GM21381 (cell line): ENCODE data around the gene BMP7.
"Not testable (repeated sequence)": the region's sequence is repeated elsewhere in the genome, so short reads cannot be mapped to it uniquely, and the experiment has no call there.

Source experiments
- ATAC-seq: cut with Tn5 transposase; IDR thresholded peaks from one replicate; pipeline ENCODE4 v1.9.1; 2021; ENCODE audit warnings: mild to moderate bottlenecking, moderate library complexity; ENCODE audit not compliant: unreplicated experiment

Gene BMP7

DNA sequence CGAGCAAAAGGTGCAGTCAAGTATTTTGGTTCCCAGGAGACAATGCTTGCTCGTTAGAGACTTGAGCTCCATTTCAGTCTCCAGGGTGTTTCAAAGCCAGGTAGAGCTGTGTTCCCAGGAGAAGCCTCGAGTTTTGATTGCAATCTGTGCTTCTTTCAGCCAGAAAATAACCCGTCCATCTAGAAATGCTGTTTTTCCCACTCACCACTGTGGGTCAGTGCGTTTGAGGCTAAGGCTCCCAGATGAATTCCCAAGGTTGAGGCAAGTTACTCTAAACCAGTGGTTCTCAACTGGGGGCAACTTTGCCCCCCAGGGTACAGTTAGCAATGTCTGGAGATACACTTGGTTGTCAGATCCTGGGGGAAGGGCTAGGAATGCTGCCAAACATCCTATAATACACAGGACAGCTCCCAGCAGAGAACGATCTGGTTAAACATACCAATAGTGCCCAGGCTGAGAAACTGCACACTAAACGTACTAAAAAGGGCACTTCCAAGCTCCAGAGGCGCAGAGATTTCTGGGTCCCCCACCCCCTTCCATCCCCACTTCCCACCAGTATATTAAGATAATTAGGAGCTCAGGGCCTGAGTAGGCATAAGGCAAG is 13.8 kb downstream of the BMP7 start:
- ATAC-seq = no peak

GRCh38 chr20:57251949-57252348 is 14.5 kb downstream of the BMP7 start:
- no peak for ATAC-seq

- no peak for ATAC-seq
Measured at GRCh38 chr20:57251344-57251743, 15.1 kb downstream of the BMP7 start.

DNA sequence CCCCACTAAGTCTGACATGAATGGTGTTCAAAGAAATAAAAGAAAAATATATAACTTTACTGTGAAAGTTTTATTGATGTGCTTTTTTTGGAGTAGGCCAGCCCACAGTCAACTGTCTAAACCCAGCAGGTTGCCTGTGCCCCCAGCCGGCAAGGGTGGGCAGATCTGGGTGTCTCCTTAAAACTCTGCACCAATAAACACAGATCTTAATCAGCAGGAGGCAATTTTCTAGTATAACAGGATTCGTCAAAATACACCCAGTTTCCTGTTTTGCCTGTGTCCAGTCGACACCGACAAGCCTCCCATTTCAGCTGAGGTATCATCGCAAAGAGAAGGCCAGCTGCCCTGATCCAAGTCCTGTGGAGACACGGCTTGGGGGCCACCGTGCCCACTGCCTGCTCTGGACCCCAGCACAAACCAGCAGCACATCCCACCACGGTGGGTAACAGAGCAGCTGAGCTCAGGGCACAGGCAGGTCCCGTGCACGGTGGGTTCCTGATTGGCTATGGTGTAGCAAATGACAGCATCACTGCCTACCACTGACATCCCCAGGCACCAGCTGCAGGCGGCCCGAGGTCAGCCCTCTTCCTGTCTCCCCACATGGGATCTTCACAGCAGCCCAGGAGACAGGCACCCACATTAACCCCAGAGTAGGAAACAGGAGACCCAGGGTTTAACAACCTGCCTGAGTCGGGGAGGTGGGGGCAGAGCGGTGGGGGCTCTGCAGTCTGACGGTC is 15.7 kb downstream of the BMP7 start:
- ATAC-seq = no peak

DNA sequence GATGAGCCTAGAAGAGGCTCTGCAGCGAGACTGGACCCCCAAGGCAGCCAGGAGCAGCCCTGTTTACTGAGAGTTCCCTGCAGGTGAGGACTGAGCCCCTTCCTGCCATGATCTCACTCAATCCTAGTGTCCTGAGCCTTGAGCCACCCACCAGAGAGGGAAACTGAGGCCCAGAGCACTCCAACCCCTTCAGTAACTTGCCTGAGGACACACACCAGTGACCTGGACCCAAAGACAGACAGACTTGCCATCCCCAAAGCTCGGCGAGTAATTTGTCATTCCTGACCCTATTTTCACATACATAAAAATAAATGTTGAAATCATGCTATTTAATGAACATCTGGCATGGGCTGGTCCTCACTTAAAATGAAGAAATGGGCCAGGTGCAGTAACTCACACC is 16.7 kb downstream of the BMP7 start:
- ATAC-seq = no peak

- no peak for ATAC-seq
Measured at GRCh38 chr20:57249073-57249472, 17.4 kb downstream of the BMP7 start.

DNA sequence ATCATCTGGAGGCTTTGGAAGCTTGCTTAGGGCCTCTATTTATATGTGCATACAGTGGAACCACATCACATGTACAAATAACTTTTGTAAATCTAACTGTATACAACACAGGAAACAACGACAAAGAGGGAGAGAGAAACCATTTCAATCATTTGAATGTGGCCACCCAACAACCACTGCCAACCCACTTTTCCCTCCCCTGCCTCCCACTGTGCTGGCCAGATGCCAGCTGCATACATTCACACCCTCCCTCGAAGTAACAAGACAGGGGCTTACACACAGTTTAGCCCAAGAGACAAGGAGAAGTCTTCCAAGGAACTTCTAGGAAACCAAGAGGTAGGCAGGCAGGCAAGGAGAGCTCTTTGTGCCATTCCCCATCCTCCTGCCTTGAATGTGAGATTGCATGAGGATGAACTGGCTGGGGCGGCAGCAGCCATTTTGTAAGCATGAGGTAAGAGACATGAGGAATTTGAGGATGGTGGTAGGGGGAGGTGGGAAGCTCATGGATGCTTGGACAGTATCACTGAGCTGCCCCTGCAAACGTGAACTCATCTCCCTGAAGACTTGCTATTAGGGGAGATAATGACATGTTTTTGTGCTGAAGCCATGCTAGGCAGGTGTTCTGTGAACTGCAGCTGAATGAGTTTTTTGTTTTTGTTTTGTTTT is 18.2 kb downstream of the BMP7 start:
- ATAC-seq = no peak

DNA sequence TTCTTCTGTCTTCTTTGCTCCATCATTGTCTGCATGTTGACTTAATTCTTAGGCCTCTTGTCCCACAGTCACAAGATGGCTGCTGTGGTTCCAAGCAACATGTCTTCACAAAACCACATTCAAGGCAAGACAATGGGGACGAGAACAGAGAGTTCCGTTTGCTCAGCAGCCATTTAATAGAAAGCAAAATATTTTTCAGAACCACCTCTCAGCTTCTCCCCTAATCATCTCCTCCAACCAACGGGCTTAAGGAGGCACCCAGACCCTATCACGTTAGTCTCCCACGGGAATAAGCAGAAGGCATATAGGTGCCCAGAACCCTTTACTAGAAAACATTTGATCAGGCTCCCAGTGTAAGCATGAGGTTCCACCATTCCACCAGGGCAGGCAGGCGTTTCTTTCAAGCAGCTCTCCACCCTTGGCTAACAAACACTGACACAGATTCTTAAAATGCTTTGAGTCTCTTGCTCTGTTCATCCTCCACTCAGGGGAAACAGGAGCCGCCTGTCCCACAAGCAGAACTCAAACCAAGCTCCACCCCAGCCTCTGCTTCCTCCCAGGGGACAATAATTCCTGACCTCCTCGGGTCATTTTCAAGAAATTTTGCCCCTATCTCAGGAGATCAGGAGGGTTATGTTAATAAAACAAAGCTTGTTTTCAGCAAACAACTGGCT is 19.0 kb downstream of the BMP7 start:
- ATAC-seq = no peak

- no peak for ATAC-seq
Measured at GRCh38 chr20:57245997-57246396, 20.4 kb downstream of the BMP7 start.

DNA sequence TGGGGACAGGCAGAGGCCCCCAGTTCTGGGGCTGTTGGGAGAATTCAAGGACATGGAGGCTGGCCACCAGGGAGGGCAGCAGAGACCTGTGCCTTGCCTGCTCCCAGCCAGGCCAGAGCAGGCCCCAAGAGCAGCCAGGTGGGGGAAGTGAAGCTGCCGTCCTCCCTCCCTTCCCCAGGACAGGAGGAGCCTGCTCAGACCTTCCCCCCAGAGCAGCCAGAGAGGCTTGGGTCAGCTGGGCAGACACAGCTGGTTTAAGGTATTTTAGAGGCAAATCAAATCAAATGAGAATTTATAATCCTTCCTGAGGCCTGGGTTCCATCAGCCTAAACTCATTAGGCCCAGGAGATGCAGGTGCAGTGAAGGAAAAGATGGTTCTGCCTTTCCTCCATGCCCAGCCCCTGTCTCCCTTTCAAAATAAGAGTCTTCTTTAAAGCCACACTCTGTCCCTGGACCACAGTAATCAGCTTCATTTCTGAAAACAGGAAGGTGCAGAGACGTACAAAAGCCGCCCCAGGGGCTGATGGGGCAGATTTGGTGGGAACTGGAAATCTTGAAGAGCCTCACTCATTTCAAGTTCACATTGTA is 21.7 kb downstream of the BMP7 start:
- no peak for ATAC-seq

DNA sequence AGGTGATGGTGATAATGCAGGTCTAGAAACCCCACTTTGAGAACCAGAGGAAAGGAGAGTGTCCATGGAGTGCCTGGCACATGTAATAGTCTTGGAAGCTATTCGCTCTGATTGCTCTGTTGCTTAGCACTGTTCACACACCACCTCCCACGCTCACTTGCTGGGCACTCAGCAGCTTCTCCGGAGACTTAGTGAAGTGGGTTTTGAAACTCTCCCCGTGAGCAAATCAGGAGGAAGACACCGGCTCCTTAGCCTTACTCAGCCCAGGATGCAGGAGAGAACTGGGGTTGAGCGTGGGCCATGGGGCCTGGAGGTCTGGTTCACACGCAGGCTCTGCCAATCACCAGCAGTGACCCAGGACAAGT is 22.2 kb downstream of the BMP7 start:
- no peak for ATAC-seq

GRCh38 chr20:57243480-57244220 is 22.8 kb downstream of the BMP7 start:
- ATAC-seq = no peak

DNA sequence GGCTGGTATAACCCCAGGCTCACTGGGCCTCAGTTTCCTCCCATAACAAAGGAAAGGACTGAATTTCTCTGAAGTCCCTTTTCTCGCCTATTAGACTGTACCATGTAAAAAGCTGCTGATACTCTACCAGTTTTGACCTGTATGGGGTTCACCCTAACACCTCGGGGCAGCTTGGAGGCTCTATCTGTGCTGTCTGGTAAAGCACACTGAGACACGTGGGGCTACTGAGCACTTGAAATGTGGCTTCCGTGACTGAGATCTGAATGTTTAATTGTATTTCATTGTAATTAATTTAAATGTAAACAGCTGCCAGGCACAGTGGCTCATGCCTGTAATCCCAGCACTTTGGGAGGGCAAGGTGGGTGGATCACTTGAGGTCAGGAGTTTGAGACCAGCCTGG is 24.0 kb downstream of the BMP7 start:
- no peak for ATAC-seq

DNA sequence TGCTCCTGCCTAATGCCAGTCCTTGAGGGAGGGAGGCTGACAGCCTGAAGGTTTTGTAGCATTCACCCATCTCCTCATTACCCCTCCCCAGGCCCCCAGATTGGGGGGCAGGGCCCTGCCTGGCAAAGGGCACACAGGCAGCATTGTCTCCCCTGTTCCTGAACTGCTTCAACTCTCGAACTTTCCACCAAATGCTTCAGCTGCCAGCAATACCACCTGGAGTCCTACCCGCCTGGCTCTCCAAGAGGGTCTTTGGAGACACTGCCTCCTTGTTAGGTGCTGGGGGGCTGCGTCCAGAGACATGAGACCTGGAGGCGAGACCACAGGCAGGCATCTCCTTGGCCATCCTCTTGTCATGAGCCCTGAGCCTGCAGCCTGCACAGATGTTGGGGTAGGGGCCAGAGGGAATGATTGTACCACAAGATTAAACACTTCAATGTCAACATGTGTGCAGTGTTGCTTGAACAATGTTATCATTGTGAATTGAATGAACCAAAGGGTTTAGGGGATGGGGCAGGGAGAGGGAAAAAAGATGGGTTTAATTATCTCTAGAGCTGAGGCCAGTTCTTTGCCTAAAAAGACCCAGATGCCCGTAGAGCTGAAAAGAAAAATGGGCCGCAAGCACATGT is 25.0 kb downstream of the BMP7 start:
- no peak for ATAC-seq

- ATAC-seq = no peak
Measured at GRCh38 chr20:57240581-57241362, 25.7 kb downstream of the BMP7 start.

- ATAC-seq = not testable (repeated sequence)
Measured at GRCh38 chr20:57239725-57240124, 26.7 kb downstream of the BMP7 start.

DNA sequence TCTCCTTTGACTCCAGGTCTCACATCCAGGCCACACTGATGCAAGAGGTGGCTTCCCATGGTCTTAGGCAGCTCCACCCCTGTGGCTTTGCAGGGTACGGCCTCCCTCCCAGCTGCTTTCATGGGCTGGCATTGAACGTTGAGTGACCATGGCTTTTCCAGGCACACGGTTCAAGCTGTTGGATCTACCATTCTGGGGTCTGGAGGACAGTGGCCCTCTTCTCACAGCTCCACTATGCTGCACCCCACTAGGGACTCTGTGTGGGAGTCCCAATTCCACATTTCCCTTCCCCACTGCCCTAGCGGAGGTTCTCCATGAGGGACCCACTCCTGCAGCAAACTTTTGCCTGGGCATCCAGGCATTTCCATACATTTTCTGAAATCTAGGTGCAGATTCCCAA is 27.1 kb downstream of the BMP7 start:
- not testable (repeated sequence) for ATAC-seq

GRCh38 chr20:57238089-57238488 is 28.4 kb downstream of the BMP7 start:
- no peak for ATAC-seq

DNA sequence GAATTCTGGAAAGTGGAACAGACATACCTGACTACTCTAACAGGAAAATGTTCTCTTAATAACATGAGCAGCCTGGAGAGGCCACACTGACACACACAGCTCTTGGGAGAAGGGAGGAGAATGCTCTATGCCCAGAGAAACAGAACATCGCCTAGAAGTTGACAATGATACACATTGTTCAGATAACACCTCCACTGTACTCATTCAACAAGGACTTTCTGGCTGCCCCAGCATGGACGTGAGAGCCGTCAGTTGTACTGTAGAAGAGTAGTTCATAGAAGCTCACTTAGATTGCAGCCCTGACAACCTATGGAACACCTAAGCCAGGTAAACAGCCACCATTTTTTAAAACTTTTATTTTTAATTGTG is 28.9 kb downstream of the BMP7 start:
- no peak for ATAC-seq
